A673 (cell line): ENCODE data around the gene CHCHD3. TPM values are rescaled to one million over a fixed set of nuclear protein-coding genes. Genes with fewer than 3 reads are reported as not detected.

Experiments used
- BruUV-seq: library from RNA; stranded (reverse); fragments of 400-500 nt; replicated peaks from 2 replicates; lab custom pipeline; 2021; lab: Mats Ljungman, UMichigan
- CTCF ChIA-PET: fragments of 300-600 bp; sonication (Branson Sonifier 250); formaldehyde crosslinking; loops from one replicate; lab custom pipeline; 2022; ENCODE audit warnings: antibody characterized with exemption; lab: Charles Lee
- POLR2A ChIA-PET: fragments of 300-600 bp; sonication (Branson Sonifier 250); formaldehyde crosslinking; loops from one replicate; lab custom pipeline; 2022; ENCODE audit warnings: antibody characterized with exemption; ENCODE audit not compliant: low non-redundant PET; lab: Charles Lee
- DNase-seq: peaks from one replicate; pipeline ENCODE4 v3.0.0-alpha.2; 2015; ENCODE audit warnings: low spot score
- H3K27ac ChIP-seq: fragments of 200-600 bp; sonication (generic); 2 replicates; pipeline ENCODE4 v1.5.1; 2016; ENCODE audit warnings: mixed run types, low read depth, mild to moderate bottlenecking, mixed read lengths, antibody characterized with exemption, low read length; ENCODE audit not compliant: poor library complexity, severe bottlenecking
- H3K27me3 ChIP-seq: fragments of 200-600 bp; sonication (generic); replicated peaks from 2 replicates; pipeline ENCODE4 v1.6.1; 2017; ENCODE audit warnings: mixed run types, low read depth, mild to moderate bottlenecking, mixed read lengths, antibody characterized with exemption, low read length; ENCODE audit not compliant: insufficient read depth, poor library complexity
- H3K36me3 ChIP-seq: fragments of 200-600 bp; sonication (generic); 2 replicates; pipeline ENCODE4 v1.6.1; 2016; ENCODE audit warnings: mixed run types, mild to moderate bottlenecking, mixed read lengths, antibody characterized with exemption, low read length; ENCODE audit not compliant: insufficient read depth, poor library complexity, severe bottlenecking
- H3K4me1 ChIP-seq: fragments of 200-600 bp; sonication (generic); 2 replicates; pipeline ENCODE4 v1.6.1; 2017; ENCODE audit warnings: mixed run types, mild to moderate bottlenecking, mixed read lengths, antibody characterized with exemption, low read length; ENCODE audit not compliant: insufficient read depth, poor library complexity, severe bottlenecking
- H3K4me3 ChIP-seq: fragments of 200-600 bp; sonication (generic); 2 replicates; pipeline ENCODE4 v1.5.1; 2016; ENCODE audit warnings: low read depth, mixed run types, mild to moderate bottlenecking, mixed read lengths, low read length; ENCODE audit not compliant: poor library complexity, severe bottlenecking
- H3K9me3 ChIP-seq: fragments of 200-600 bp; sonication (generic); 2 replicates; pipeline ENCODE4 v1.6.1; 2016; ENCODE audit warnings: mixed run types, low read depth, mild to moderate bottlenecking, mixed read lengths, antibody characterized with exemption, low read length; ENCODE audit not compliant: poor library complexity, severe bottlenecking
- CTCF ChIP-seq: fragments of 300-800, 200-600 bp; sonication (generic); conservative IDR thresholded peaks from 2 replicates; pipeline ENCODE4 v1.5.1; 2017; ENCODE audit warnings: low read depth, mild to moderate bottlenecking, antibody characterized with exemption, low read length, moderate library complexity, mixed read lengths
- EZH2 ChIP-seq: fragments of 200-600 bp; sonication (generic); IDR thresholded peaks from 2 replicates; pipeline ENCODE4 v1.6.1; 2017; ENCODE audit warnings: borderline replicate concordance, low read depth, mild to moderate bottlenecking, mixed read lengths, antibody characterized with exemption, low read length; ENCODE audit not compliant: poor library complexity, severe bottlenecking
- intact Hi-C: fragments of 100-400 bp; cut with micrococcal nuclease; formaldehyde crosslinking; loops from one replicate; pipeline ENCODE4 v1.10.0; 2022; ENCODE audit not compliant: unreplicated experiment
- total RNA-seq: library from RNA; stranded (reverse); gene quantifications from 2 replicates; pipeline ENCODE4 v1.2.3, GENCODE V29; 2021

Gene CHCHD3
- total RNA-seq, 1 experiment from 2014 or later: 128 TPM

GRCh38 chr7:132800522-132800921, 281.4 kb downstream of the CHCHD3 start:
- intact Hi-C loops: no loop called here
- DNase-seq: no peak
- ChIA-PET POLR2A (no interaction called here), CTCF (no interaction called here)
- H3K36me3 ChIP-seq: no peaks in the 10 kb centered on the region
- H3K27ac ChIP-seq: no peak overlapping the region
- H3K27me3 ChIP-seq: no peaks in the 10 kb centered on the region
- TF ChIP-seq EZH2 (no peak), CTCF (no peak)
- no TSS peak for BruUV-seq
- H3K4me3 ChIP-seq: no peak overlapping the region
- H3K4me1 ChIP-seq: no peaks in the 10 kb centered on the region
- H3K9me3 ChIP-seq: no peaks in the 10 kb centered on the region

GRCh38 chr7:132799081-132799413, 282.8 kb downstream of the CHCHD3 start:
- TF ChIP-seq CTCF (no peak), EZH2 (no peak)
- H3K9me3 ChIP-seq: no peaks in the 10 kb centered on the region
- no peak overlapping the region for H3K4me3 ChIP-seq
- intact Hi-C loops: no loop called here
- no peak for DNase-seq
- H3K27ac ChIP-seq: no peak overlapping the region
- H3K36me3 ChIP-seq: no peaks in the 10 kb centered on the region
- no TSS peak for BruUV-seq
- ChIA-PET POLR2A (no interaction called here), CTCF (no interaction called here)
- H3K4me1 ChIP-seq: no peaks in the 10 kb centered on the region
- H3K27me3 ChIP-seq: no peaks in the 10 kb centered on the region

GRCh38 chr7:132797152-132797551, 284.7 kb downstream of the CHCHD3 start:
- ChIA-PET CTCF (no interaction called here), POLR2A (no interaction called here)
- intact Hi-C loops: no loop called here
- Histone ChIP-seq H3K4me1 (no peaks in the 10 kb centered on the region), H3K27ac (no peak overlapping the region), H3K4me3 (no peak overlapping the region), H3K36me3 (no peaks in the 10 kb centered on the region), H3K27me3 (no peaks in the 10 kb centered on the region), H3K9me3 (no peaks in the 10 kb centered on the region)
- DNase-seq: no peak
- no TSS peak for BruUV-seq
- no peak for TF ChIP-seq CTCF
- no peak for TF ChIP-seq EZH2
